Prostate gland (tissue), 2 donors: ENCODE data around the gene HNF1A.

Experiments used
- POLR2AphosphoS5 ChIP-seq: sonication (generic); formaldehyde crosslinking; IDR thresholded peaks from one replicate; pipeline ENCODE4 v1.6.1; 2017; ENCODE audit warnings: antibody characterized with exemption
- TF ChIP-seq, protein P1 (sequence below), 4 experiments: fragments of 200-600 bp in 2 of 4; fragments of 450-650 bp in 2 of 4; sonication (generic) in 2 of 4; IDR thresholded peaks; 1 replicate in 3 of 4; 2 replicates in 1 of 4; pipeline ENCODE4 v1.5.1; 2016 to 2019; ENCODE audit warnings: antibody characterized with exemption in 4 of 4, mild to moderate bottlenecking in 2 of 4, moderate library complexity in 2 of 4

DNA sequence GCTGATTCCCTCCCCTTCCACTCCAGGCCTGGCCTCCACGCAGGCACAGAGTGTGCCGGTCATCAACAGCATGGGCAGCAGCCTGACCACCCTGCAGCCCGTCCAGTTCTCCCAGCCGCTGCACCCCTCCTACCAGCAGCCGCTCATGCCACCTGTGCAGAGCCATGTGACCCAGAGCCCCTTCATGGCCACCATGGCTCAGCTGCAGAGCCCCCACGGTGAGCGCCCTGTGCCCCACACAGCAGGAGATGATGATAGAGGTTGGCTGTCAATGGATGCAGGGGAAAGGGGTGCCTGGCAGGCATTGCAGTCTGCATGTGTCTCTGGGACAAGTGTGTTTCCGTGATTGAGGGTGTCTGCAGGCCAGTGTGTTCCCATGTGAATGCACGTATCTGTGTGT is 19.1 kb downstream of the HNF1A start:
- TF ChIP-seq, protein P1, sequence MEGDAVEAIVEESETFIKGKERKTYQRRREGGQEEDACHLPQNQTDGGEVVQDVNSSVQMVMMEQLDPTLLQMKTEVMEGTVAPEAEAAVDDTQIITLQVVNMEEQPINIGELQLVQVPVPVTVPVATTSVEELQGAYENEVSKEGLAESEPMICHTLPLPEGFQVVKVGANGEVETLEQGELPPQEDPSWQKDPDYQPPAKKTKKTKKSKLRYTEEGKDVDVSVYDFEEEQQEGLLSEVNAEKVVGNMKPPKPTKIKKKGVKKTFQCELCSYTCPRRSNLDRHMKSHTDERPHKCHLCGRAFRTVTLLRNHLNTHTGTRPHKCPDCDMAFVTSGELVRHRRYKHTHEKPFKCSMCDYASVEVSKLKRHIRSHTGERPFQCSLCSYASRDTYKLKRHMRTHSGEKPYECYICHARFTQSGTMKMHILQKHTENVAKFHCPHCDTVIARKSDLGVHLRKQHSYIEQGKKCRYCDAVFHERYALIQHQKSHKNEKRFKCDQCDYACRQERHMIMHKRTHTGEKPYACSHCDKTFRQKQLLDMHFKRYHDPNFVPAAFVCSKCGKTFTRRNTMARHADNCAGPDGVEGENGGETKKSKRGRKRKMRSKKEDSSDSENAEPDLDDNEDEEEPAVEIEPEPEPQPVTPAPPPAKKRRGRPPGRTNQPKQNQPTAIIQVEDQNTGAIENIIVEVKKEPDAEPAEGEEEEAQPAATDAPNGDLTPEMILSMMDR (IDR thresholded peaks at IDR 0.05) = no peak
- TF ChIP-seq POLR2AphosphoS5 = no peak
